Esophagus (tissue), 2 donors: ENCODE results near the gene TBX1. TPM values are rescaled to one million over a fixed set of nuclear protein-coding genes. Genes with fewer than 3 reads are reported as not detected.

Source experiments
- H3K27ac ChIP-seq, 2 donors: one replicate each; pipeline ENCODE4 v1.5.1; 2013; ENCODE audit warnings: low read depth in 2 of 2, mild to moderate bottlenecking in 2 of 2, inconsistent platforms in 1 of 2, low read length in 1 of 2, moderate library complexity in 1 of 2
- H3K27me3 ChIP-seq, 2 donors: one replicate each; pipeline ENCODE4 v1.6.1; 2013; ENCODE audit warnings: low read length in 2 of 2, control low read depth in 1 of 2, mild to moderate bottlenecking in 1 of 2; ENCODE audit not compliant: insufficient read depth in 2 of 2, control insufficient read depth in 1 of 2
- H3K36me3 ChIP-seq, 2 donors: one replicate each; pipeline ENCODE4 v1.6.1; 2013; ENCODE audit warnings: low read length in 1 of 2; ENCODE audit not compliant: control insufficient read depth in 2 of 2, insufficient read depth in 2 of 2
- H3K4me1 ChIP-seq, 2 donors: one replicate each; pipeline ENCODE4 v1.6.1; 2013; ENCODE audit warnings: low read length in 1 of 2; ENCODE audit not compliant: control insufficient read depth in 2 of 2, insufficient read depth in 2 of 2
- H3K4me3 ChIP-seq, 2 donors: one replicate each; pipeline ENCODE4 v1.5.1; 2013; ENCODE audit warnings: low read length in 2 of 2, mild to moderate bottlenecking in 2 of 2, low read depth in 1 of 2, moderate library complexity in 1 of 2
- H3K9me3 ChIP-seq, 2 donors: one replicate each; pipeline ENCODE4 v1.6.1; 2013; ENCODE audit warnings: mild to moderate bottlenecking in 2 of 2, low read depth in 1 of 2, low read length in 1 of 2, moderate library complexity in 1 of 2; ENCODE audit not compliant: control insufficient read depth in 2 of 2, insufficient read depth in 1 of 2
- WGBS, 2 donors: extraction: QIAGEN DNeasy Blood & Tissue Kit; methylation state at CpG; one replicate each; pipeline ENCODE4 v1.1.7; 2013; 5-methylcytosine and 5-hydroxymethylcytosine counted together
- polyA plus RNA-seq, 2 donors: library from polyadenylated mRNA; stranded (reverse); fragments of 200-250 nt; gene quantifications; one replicate each; pipeline ENCODE4 v1.2.3, GENCODE V29; 2013
- donor health status: healthy with polysubstance abuse.
- donor health status: Bipolar disorder and iron deficiency.

The TBX1 gene
- polyA plus RNA-seq, 2 donors, result 1.2 to 1.3 TPM

GRCh38 chr22:19803736-19804267 is 43.2 kb downstream of the TBX1 start:
- 92 to 93% methylated on average over 8 of the region's 8 CpGs for WGBS, 2 donors
- H3K9me3 ChIP-seq, result no peaks in the 10 kb centered on the region

GRCh38 chr22:19805821-19806212 is 45.2 kb downstream of the TBX1 start:
- no peaks in the 10 kb centered on the region for H3K9me3 ChIP-seq
- peaks cover 0 to 6% of the 10 kb centered on the region in 2 donors for H3K36me3 ChIP-seq
- H3K27me3 ChIP-seq, result no peaks in the 10 kb centered on the region
- no peak overlapping the region for H3K4me3 ChIP-seq
- 68 to 70% methylated on average over 7 to 8 of the region's 8 CpGs for WGBS, 2 donors
- peaks cover 4 to 30% of the 10 kb centered on the region in 2 donors for H3K4me1 ChIP-seq
- H3K27ac ChIP-seq, result no peak overlapping the region

More at GRCh38 chr22:19803736-19804267, 43.2 kb downstream of the TBX1 start:
- H3K4me1 ChIP-seq, result peaks cover 4 to 26% of the 10 kb centered on the region in 2 donors
- H3K27me3 ChIP-seq, result no peaks in the 10 kb centered on the region
- H3K36me3 ChIP-seq, result peaks cover 0 to 13% of the 10 kb centered on the region in 2 donors
- H3K4me3 ChIP-seq, result no peak overlapping the region
- no peak overlapping the region for H3K27ac ChIP-seq

- Histone ChIP-seq H3K4me3 (no peak overlapping the region), H3K4me1 (peaks cover 5 to 30% of the 10 kb centered on the region in 2 donors), H3K27ac (peak overlapping the region; percentile 34 to 56), H3K27me3 (no peaks in the 10 kb centered on the region), H3K9me3 (no peaks in the 10 kb centered on the region), H3K36me3 (peaks cover 0 to 6% of the 10 kb centered on the region in 2 donors)
- 41 to 52% methylated on average over 37 to 38 of the region's 38 CpGs for WGBS, 2 donors
Measured at GRCh38 chr22:19806213-19807160, 45.9 kb downstream of the TBX1 start.

- WGBS, 2 donors, result 78 to 85% methylated on average over 15 of the region's 15 CpGs
- Histone ChIP-seq H3K4me3 (no peak overlapping the region), H3K9me3 (no peaks in the 10 kb centered on the region), H3K4me1 (peaks cover 5 to 30% of the 10 kb centered on the region in 2 donors), H3K27ac (peak overlapping the region; percentile 26 to 56), H3K36me3 (peaks cover 0 to 6% of the 10 kb centered on the region in 2 donors), H3K27me3 (no peaks in the 10 kb centered on the region)
Measured at GRCh38 chr22:19807161-19807913, 46.8 kb downstream of the TBX1 start.

GRCh38 chr22:19807914-19808872 is 47.6 kb downstream of the TBX1 start:
- Histone ChIP-seq H3K27ac (no peak overlapping the region), H3K27me3 (no peaks in the 10 kb centered on the region), H3K36me3 (peaks cover 0 to 9% of the 10 kb centered on the region in 2 donors), H3K4me3 (no peak overlapping the region), H3K4me1 (peaks cover 5 to 30% of the 10 kb centered on the region in 2 donors), H3K9me3 (no peaks in the 10 kb centered on the region)
- WGBS, 2 donors, result 93 to 94% methylated on average over 20 of the region's 20 CpGs

DNA sequence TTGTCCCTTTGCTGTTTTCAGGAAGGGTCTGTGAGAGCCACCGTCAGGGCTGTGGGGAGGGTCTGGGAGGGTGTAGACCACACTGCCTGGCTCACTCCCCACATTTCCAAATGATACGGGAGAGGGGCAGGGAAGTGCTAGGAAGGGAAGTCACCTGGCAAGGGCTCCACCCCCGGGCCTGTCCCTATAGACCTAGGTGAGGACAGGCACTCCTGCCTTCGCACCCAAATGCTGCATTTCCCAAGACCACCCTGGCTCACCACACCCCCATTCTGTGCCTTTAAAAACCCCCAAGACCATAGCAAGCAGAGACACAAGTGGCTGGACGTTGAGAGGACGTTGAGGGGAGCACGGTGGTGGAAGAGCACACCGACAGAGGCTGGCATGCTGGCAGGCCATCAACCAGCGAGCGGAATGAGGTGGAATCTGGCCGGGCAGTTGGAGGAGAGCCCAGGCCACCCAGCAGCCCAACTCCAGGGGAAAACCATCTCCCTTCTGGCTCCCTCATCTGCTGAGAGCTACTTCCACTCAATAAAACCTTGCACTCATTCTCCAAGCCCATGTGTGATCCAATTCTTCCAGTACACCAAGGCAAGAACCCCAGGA is 48.4 kb downstream of the TBX1 start:
- WGBS, 2 donors, result 82 to 85% methylated on average over 11 of the region's 11 CpGs
- Histone ChIP-seq H3K36me3 (peaks cover 0 to 9% of the 10 kb centered on the region in 2 donors), H3K9me3 (no peaks in the 10 kb centered on the region), H3K27me3 (no peaks in the 10 kb centered on the region), H3K4me3 (no peak overlapping the region), H3K27ac (no peak overlapping the region), H3K4me1 (peaks cover 5 to 24% of the 10 kb centered on the region in 2 donors)

- H3K9me3 ChIP-seq, result no peaks in the 10 kb centered on the region
- 89 to 92% methylated on average over 3 of the region's 3 CpGs for WGBS, 2 donors
- peaks cover 5 to 24% of the 10 kb centered on the region in 2 donors for H3K4me1 ChIP-seq
- no peak overlapping the region for H3K27ac ChIP-seq
- peaks cover 0 to 9% of the 10 kb centered on the region in 2 donors for H3K36me3 ChIP-seq
- H3K4me3 ChIP-seq, result no peak overlapping the region
- H3K27me3 ChIP-seq, result no peaks in the 10 kb centered on the region
Measured at GRCh38 chr22:19809741-19810140, 49.2 kb downstream of the TBX1 start.

GRCh38 chr22:19810381-19811201 is 50.0 kb downstream of the TBX1 start:
- no peak overlapping the region for H3K27ac ChIP-seq
- peaks cover 0 to 9% of the 10 kb centered on the region in 2 donors for H3K36me3 ChIP-seq
- no peaks in the 10 kb centered on the region for H3K27me3 ChIP-seq
- H3K4me3 ChIP-seq, result no peak overlapping the region
- 60 to 71% methylated on average over 22 to 23 of the region's 23 CpGs for WGBS, 2 donors
- H3K4me1 ChIP-seq, result peaks cover 5 to 27% of the 10 kb centered on the region in 2 donors
- no peaks in the 10 kb centered on the region for H3K9me3 ChIP-seq
